Activated CD8-positive, alpha-beta memory T cell treated with anti-CD3 and anti-CD28 coated beads, Interleukin-2, amount 50 U/mL, for 24 hours (primary cell): ENCODE data around the gene ACER2.
"Not testable (repeated sequence)": the region's sequence is repeated elsewhere in the genome, so short reads cannot be mapped to it uniquely, and the experiment has no call there.

Source experiments
- DNase-seq: peaks from one replicate; pipeline ENCODE4 v3.0.0-alpha.2; 2020; ENCODE audit errors: extremely low read depth

The ACER2 gene

GRCh38 chr9:19408693-19409400 is at the start of gene ACER2:
TSS of gene ACER2 (plus strand) at chr9:19409009. CDS start at chr9:19409085, 76 bp downstream.
- DNase-seq = peak; percentile 84

GRCh38 chr9:19369107-19369506 is 39.7 kb upstream of the ACER2 start:
- DNase-seq = no peak

- DNase-seq = no peak
Measured at GRCh38 chr9:19371942-19372341, 36.9 kb upstream of the ACER2 start.

GRCh38 chr9:19372567-19372966 is 36.2 kb upstream of the ACER2 start:
- no peak for DNase-seq

- DNase-seq = no peak
Measured at GRCh38 chr9:19373527-19373926, 35.3 kb upstream of the ACER2 start.

GRCh38 chr9:19375538-19375937 is 33.3 kb upstream of the ACER2 start:
- no peak for DNase-seq

- no peak for DNase-seq
Measured at GRCh38 chr9:19376931-19377330, 31.9 kb upstream of the ACER2 start.

- no peak for DNase-seq
Measured at GRCh38 chr9:19378164-19378563, 30.6 kb upstream of the ACER2 start.

- no peak for DNase-seq
Measured at GRCh38 chr9:19378647-19379046, 30.2 kb upstream of the ACER2 start.

GRCh38 chr9:19379283-19379682 is 29.5 kb upstream of the ACER2 start:
- DNase-seq = no peak

GRCh38 chr9:19379697-19380046 is 29.1 kb upstream of the ACER2 start:
- DNase-seq = no peak

- DNase-seq = no peak
Measured at GRCh38 chr9:19380826-19381075, 28.1 kb upstream of the ACER2 start.

- no peak for DNase-seq
Measured at GRCh38 chr9:19381656-19382055, 27.2 kb upstream of the ACER2 start.

GRCh38 chr9:19385212-19385611 is 23.6 kb upstream of the ACER2 start:
- not testable (repeated sequence) for DNase-seq

- no peak for DNase-seq
Measured at GRCh38 chr9:19385786-19386501, 22.9 kb upstream of the ACER2 start.

GRCh38 chr9:19386502-19387044 is 22.2 kb upstream of the ACER2 start:
- DNase-seq = no peak

GRCh38 chr9:19387317-19387716 is 21.5 kb upstream of the ACER2 start:
- DNase-seq = no peak

GRCh38 chr9:19389539-19389938 is 19.3 kb upstream of the ACER2 start:
- not testable (repeated sequence) for DNase-seq

GRCh38 chr9:19397845-19398244 is 11.0 kb upstream of the ACER2 start:
- no peak for DNase-seq

- not testable (repeated sequence) for DNase-seq
Measured at GRCh38 chr9:19403231-19403630, 5.6 kb upstream of the ACER2 start.

- DNase-seq = no peak
Measured at GRCh38 chr9:19404283-19405075, 4.3 kb upstream of the ACER2 start.

- no peak for DNase-seq
Measured at GRCh38 chr9:19405771-19406170, 3.0 kb upstream of the ACER2 start.

- no peak for DNase-seq
Measured at GRCh38 chr9:19408316-19408692, 505 bp upstream of the ACER2 start.
